ENCODE measurements around the gene BCAP31.
"Not testable (repeated sequence)": the region's sequence is repeated elsewhere in the genome, so short reads cannot be mapped to it uniquely, and the experiment has no call there.

The BCAP31 gene

DNA sequence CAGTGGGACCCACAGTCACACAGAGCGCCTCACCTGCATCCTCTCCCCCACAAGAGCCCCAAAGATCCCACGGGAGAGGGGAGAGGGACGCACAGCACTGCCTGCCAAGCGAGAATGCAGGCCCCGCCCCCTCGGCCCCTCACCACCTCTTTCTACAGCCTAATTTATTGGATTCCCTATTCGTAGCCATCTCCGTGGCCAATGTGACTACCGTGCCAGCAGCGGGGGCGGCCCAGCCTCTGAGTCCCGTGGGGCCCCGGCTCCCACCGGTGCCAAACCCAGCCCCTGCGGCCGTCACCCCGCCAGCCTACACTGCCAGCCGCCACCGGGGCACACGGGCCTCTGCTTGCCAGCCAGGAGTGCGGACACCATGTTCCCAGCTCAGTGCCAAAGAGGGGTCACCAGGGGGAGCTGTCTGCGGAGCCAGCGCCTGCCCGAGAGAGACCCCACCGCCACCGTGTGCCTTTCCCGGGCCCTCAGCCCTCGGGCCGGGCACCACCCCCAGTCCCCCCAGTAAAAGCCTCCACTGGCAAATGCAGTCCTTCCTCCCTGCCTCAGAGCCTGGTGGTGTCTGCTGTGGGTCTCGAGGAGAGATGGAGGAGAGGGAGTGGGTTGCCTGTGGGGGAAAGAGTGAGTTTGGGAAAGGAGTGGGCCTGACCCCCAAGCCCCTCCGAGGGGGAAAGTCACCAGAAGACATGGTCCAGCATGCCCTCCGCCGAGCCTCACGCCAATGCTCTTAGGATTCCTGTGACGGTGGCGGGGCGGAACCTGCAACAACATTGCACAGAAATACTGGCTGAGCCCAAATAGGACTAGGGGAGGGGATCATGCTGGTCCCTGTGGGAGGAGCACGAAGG lies 20.3 kb upstream of the BCAP31 start:
- H3K4me3 Mint-ChIP-seq: peak overlapping the region; percentile 9 to 46 (median 19)
- H3K27ac Mint-ChIP-seq: no peak overlapping the region
- peaks cover 3% of the 10 kb centered on the region for H3K27me3 Mint-ChIP-seq (ENCODE audit: low read depth)
- no peaks in the 10 kb centered on the region for H3K4me1 Mint-ChIP-seq
- peaks cover 11% of the 10 kb centered on the region for H3K9me3 Mint-ChIP-seq
- no peaks in the 10 kb centered on the region for H3K36me3 Mint-ChIP-seq (ENCODE audit: low read depth)
- TF ChIP-seq, protein P1, sequence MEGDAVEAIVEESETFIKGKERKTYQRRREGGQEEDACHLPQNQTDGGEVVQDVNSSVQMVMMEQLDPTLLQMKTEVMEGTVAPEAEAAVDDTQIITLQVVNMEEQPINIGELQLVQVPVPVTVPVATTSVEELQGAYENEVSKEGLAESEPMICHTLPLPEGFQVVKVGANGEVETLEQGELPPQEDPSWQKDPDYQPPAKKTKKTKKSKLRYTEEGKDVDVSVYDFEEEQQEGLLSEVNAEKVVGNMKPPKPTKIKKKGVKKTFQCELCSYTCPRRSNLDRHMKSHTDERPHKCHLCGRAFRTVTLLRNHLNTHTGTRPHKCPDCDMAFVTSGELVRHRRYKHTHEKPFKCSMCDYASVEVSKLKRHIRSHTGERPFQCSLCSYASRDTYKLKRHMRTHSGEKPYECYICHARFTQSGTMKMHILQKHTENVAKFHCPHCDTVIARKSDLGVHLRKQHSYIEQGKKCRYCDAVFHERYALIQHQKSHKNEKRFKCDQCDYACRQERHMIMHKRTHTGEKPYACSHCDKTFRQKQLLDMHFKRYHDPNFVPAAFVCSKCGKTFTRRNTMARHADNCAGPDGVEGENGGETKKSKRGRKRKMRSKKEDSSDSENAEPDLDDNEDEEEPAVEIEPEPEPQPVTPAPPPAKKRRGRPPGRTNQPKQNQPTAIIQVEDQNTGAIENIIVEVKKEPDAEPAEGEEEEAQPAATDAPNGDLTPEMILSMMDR (IDR thresholded peaks at IDR 0.05; ENCODE audit: unreplicated experiment in 3 of 3): no peak

DNA sequence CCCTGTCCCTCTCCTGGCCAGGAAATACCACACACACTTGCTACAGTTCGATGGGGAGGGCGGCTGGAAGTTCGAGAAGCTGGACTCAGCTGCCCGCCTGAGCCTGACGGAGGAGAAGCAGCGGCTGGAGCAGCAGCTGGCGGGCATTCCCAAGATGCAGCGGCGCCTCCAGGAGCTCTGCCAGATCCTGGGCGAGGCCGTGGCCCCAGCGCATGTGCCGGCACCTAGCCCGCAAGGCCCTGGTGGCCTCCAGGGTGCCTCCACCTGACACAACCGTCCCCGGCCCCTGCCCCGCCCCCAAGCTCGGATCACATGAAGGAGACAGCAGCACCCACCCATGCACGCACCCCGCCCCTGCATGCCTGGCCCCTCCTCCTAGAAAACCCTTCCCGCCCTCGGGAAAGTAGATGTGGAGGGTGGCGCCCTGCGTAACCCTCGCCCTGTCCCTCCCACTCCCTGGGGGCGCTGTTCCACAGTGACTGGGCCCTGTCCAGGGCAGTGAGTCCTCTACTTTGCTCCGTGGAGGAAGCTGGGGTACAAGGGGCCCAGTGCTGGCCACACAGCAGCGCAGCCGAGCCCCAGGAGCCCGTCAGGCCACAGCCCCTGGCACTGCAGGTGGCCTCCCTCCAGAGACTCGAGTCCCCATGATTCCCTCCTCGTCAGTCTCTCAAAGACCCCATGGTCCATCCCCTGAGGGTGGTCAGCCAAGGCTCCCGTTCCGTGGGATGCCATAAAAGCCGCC lies 19.5 kb upstream of the BCAP31 start:
- not testable (repeated sequence) for H3K36me3 Mint-ChIP-seq (ENCODE audit: low read depth); H3K4me1 Mint-ChIP-seq; H3K27me3 Mint-ChIP-seq (ENCODE audit: low read depth); H3K27ac Mint-ChIP-seq; H3K9me3 Mint-ChIP-seq
- H3K4me3 Mint-ChIP-seq: peak overlapping the region in 2 of 3 experiments; percentile 9 to 46

DNA sequence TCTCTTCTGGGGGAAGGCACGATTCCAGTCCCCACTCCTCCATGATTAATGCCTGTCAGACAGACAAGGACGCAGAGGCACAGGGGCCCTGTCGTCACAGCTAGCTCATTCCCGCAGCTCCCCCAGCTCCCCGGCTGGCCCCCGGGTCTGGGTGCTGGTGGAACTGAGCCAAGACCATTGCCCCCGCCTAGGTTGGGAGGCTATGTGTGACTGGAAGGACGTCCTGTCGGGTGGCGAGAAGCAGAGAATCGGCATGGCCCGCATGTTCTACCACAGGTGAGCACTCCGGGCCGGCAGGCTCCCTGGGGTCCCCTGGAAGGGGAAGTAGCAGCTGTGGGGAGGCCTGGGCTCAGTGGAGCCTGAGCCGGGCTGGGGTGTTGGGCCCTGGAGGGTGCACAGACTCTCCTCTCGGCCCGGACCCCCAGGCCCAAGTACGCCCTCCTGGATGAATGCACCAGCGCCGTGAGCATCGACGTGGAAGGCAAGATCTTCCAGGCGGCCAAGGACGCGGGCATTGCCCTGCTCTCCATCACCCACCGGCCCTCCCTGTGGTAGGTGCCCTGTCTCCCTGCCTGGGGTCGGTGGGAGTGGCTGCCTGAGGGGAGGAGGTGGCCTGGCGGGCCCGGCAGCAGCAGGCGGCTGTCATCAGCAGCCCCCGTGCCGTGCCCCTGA lies 18.7 kb upstream of the BCAP31 start:
- H3K27ac Mint-ChIP-seq; H3K4me3 Mint-ChIP-seq; H3K9me3 Mint-ChIP-seq; H3K36me3 Mint-ChIP-seq (ENCODE audit: low read depth); H3K27me3 Mint-ChIP-seq (ENCODE audit: low read depth); H3K4me1 Mint-ChIP-seq: not testable (repeated sequence)

DNA sequence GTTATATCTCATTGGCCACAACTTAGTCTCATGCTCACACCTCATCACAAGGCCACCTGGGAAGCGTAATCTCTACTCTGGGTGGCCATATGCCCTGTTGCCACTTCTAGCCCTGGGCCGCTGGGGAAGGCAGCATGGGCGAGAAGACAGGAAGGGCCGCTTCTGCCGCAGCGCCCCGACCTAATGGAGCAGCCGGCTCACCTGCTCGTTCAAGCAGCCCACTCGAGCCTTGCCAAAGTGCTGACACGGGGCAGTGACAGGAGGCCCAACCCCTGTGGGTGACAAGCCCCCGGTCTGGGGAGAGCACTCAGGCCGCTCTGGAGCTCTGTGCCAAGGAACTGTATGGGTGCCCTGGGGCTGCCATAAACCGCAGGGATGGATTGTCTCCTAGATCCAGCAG lies 17.9 kb upstream of the BCAP31 start:
- H3K27me3 Mint-ChIP-seq (ENCODE audit: low read depth); H3K36me3 Mint-ChIP-seq (ENCODE audit: low read depth); H3K4me3 Mint-ChIP-seq; H3K27ac Mint-ChIP-seq; H3K9me3 Mint-ChIP-seq; H3K4me1 Mint-ChIP-seq: not testable (repeated sequence)

DNA sequence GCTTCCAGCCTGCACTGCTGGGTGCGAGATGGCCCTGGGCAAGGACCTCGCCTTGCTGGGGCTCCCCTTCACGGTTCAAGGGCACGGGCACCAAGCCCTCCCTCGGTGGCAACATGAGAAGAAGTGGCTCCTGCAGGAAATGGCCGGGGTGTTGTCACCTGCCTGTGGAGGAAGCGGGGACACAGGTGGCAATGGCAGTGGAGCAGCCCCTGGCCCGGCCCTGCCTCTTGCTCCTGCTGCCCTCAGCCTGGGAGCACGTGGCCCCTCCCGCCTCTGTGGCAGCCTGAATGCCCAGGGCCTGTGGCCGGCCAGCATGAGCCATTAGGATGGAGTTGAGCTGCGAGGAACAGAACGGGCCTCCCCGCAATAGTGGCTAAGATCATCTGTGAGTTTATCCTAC lies 17.3 kb upstream of the BCAP31 start:
- peaks cover 3% of the 10 kb centered on the region for H3K27me3 Mint-ChIP-seq (ENCODE audit: low read depth)
- peaks cover 3% of the 10 kb centered on the region for H3K36me3 Mint-ChIP-seq (ENCODE audit: low read depth)
- peaks cover 7% of the 10 kb centered on the region for H3K9me3 Mint-ChIP-seq
- no peak overlapping the region for H3K4me3 Mint-ChIP-seq
- H3K27ac Mint-ChIP-seq: no peak overlapping the region
- TF ChIP-seq, protein P1 (IDR thresholded peaks at IDR 0.05; ENCODE audit: unreplicated experiment in 3 of 3): no peak
- no peaks in the 10 kb centered on the region for H3K4me1 Mint-ChIP-seq

DNA sequence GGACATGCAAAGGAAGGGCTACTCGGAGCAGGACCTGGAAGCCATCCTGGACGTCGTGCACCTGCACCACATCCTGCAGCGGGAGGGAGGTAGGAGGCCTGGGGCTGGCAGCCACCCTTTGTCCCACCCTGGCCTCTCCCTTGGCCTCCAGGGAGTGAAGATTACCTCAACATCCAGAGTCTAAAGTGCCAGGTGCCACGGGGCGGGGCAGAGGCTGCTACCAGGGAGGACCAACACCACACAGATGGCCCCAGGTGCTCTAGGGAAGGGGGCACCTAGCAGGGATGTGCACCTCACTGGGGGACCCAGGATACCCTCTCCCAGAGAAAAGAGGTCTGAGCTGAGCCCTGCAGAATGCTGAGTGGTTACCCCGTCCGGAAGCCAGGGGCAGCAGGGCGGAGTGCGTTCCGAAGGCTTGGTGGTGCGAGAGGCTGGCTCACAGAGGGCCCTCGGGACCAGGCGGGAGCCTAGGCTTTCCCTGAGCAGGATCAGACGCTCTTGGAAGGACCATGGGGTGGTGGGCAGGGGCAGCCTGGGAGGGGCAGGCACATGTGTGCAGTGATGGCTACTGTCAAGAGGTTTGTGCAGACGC lies 16.5 kb upstream of the BCAP31 start:
- Mint-ChIP-seq H3K9me3 (peaks cover 3% of the 10 kb centered on the region), H3K27ac (no peak overlapping the region), H3K27me3 (ENCODE audit: low read depth) (peaks cover 3% of the 10 kb centered on the region), H3K36me3 (ENCODE audit: low read depth) (peaks cover 3% of the 10 kb centered on the region), H3K4me3 (no peak overlapping the region), H3K4me1 (no peaks in the 10 kb centered on the region)
- TF ChIP-seq, protein P1 (IDR thresholded peaks at IDR 0.05; ENCODE audit: unreplicated experiment in 3 of 3): no peak

Measured in nephron (organoid).